ENCODE results near the gene CLSTN1.
A peak's percentile ranks its signal among the peaks of the same experiment; 100 is the strongest.

The CLSTN1 gene

DNA sequence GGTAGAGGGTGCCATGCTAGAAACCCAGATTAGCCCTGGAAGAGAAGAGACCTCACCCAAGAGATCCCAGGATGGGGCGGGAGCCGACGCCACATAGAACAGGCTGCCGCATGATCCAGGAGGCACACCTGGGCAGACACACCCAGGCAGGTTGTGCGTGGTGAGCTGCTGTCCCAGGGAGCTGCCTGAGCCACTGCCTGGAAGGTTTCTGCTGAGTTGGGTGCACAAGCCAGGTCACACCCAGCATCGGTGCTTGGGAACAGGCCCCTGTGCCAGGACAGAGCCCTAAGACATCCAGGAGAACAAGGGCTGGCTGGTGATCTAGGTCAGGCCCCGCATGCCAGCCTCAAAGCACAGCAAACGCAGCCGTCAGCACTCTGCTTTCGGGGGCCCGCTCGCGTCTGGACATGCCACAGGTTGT lies 46.1 kb upstream of the CLSTN1 start:
- no peak overlapping the region for H3K4me3 ChIP-seq (ENCODE audit: insufficient read length, low read depth)
- peaks cover 16% of the 10 kb centered on the region for H3K36me3 ChIP-seq (ENCODE audit: insufficient read depth, insufficient read length, low read length)
- TF ChIP-seq YY1 (IDR thresholded peaks at IDR 0.05; ENCODE audit: insufficient read depth, insufficient read length) (no peak), ZNF274 (IDR thresholded peaks at IDR 0.05; ENCODE audit: low read depth, low read length) (no peak), SUZ12 (IDR thresholded peaks at IDR 0.05; ENCODE audit: extremely low read depth, insufficient read depth, insufficient read length) (no peak)
- DNase-seq (ENCODE audit: low read depth, low spot score), result no peak
- H3K4me1 ChIP-seq (ENCODE audit: insufficient read depth, insufficient read length), result peaks cover 20% of the 10 kb centered on the region
- H3K9ac ChIP-seq (ENCODE audit: insufficient read length, low read depth), result no peak overlapping the region
- H3K9me3 ChIP-seq (ENCODE audit: insufficient read depth, low read length), result no peaks in the 10 kb centered on the region
- H3K27me3 ChIP-seq (ENCODE audit: insufficient read depth, insufficient read length), result no peaks in the 10 kb centered on the region

DNA sequence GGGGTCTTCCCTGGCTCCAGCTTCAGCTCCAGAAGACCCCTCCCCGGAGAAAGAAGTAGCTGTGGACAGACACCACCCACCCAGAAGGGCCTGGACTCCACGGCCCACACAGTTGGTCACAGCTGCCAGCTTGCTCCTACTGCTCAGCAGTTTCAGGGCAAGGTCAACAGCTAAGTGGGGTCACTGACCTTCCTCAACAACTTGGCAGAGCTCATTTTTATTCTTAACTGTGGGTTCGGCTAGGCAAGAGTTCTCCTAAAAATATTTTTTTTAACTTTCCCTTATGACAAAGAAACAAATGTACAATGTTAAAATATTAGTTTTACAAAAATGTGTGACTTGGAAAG lies 44.5 kb upstream of the CLSTN1 start:
- Histone ChIP-seq H3K27me3 (ENCODE audit: insufficient read depth, insufficient read length) (no peaks in the 10 kb centered on the region), H3K9me3 (ENCODE audit: insufficient read depth, low read length) (no peaks in the 10 kb centered on the region), H3K9ac (ENCODE audit: insufficient read length, low read depth) (no peak overlapping the region), H3K36me3 (ENCODE audit: insufficient read depth, insufficient read length, low read length) (peaks cover 16% of the 10 kb centered on the region), H3K4me3 (ENCODE audit: insufficient read length, low read depth) (no peak overlapping the region), H3K4me1 (ENCODE audit: insufficient read depth, insufficient read length) (peaks cover 22% of the 10 kb centered on the region)
- no peak for TF ChIP-seq SUZ12 (IDR thresholded peaks at IDR 0.05; ENCODE audit: extremely low read depth, insufficient read depth, insufficient read length)
- no peak for TF ChIP-seq ZNF274 (IDR thresholded peaks at IDR 0.05; ENCODE audit: low read depth, low read length)
- TF ChIP-seq YY1 (IDR thresholded peaks at IDR 0.05; ENCODE audit: insufficient read depth, insufficient read length), result no peak
- DNase-seq (ENCODE audit: low read depth, low spot score), result no peak

DNA sequence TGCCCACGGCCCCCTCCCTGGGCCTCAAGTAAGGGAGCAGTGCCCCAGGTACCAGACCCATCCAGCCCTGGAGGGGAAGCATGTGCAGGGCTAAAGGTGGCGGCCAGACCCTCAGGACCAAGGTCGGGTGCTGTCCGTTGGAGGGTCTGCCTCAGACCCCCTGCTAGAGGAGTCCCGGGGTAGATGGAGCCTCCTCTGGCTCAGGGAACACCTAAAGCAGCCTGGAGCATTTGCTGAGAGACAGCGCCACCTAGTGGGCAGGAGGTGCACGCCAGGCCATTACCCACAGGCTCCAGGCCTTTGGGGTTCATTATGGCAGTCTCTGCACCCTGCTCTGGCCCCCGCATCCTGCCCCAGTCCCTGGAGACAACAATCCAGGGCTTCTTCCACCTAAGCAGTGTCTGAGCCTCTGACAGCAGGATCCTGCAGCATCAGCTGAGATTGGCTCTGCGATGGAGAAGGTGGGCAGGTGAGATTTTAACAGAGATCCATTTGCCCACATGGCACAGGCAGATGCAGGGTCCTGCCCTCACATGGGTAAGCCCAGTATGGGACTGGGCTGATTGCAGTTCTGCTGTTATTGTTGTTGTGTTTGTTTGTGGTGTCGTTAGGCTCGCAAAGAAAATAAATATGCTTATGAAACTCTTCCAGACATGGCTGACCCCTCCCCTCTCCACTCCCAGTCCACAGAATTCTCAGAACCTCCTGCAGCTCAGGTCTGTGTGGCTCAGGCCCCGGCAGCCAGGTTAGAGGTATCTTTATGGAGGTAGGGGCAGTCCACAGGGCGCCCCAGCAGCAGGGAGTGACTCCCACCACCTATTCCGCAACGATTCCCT lies 43.9 kb upstream of the CLSTN1 start:
- peak; percentile 51 for DNase-seq (ENCODE audit: low read depth, low spot score)
- Histone ChIP-seq H3K4me1 (ENCODE audit: insufficient read depth, insufficient read length) (peaks cover 22% of the 10 kb centered on the region), H3K27me3 (ENCODE audit: insufficient read depth, insufficient read length) (no peaks in the 10 kb centered on the region), H3K9me3 (ENCODE audit: insufficient read depth, low read length) (no peaks in the 10 kb centered on the region), H3K4me3 (ENCODE audit: insufficient read length, low read depth) (no peak overlapping the region), H3K36me3 (ENCODE audit: insufficient read depth, insufficient read length, low read length) (peaks cover 16% of the 10 kb centered on the region), H3K9ac (ENCODE audit: insufficient read length, low read depth) (no peak overlapping the region)
- TF ChIP-seq YY1 (IDR thresholded peaks at IDR 0.05; ENCODE audit: insufficient read depth, insufficient read length) (no peak), ZNF274 (IDR thresholded peaks at IDR 0.05; ENCODE audit: low read depth, low read length) (no peak), SUZ12 (IDR thresholded peaks at IDR 0.05; ENCODE audit: extremely low read depth, insufficient read depth, insufficient read length) (no peak)

DNA sequence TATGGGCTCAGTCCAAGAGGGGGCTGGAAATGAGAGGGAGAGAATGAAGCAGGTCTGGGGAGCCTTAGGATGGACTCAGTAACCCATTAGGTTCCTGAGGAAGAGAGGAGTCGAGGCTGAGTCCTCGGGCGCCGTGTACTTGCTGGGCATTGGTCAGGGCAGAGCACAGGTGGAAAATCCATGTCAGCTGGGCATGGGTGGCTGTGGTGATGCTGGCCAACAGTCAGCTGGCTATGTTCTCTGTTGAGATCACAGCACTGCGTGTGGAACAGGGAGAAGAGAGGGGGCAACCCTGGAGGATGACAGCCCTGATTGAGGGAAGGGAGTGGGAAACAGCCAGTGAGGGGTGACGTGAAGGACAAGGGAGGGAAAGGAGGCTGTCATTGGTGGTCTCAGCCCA lies 43.1 kb upstream of the CLSTN1 start:
- TF ChIP-seq YY1 (IDR thresholded peaks at IDR 0.05; ENCODE audit: insufficient read depth, insufficient read length), result no peak
- no peak for TF ChIP-seq SUZ12 (IDR thresholded peaks at IDR 0.05; ENCODE audit: extremely low read depth, insufficient read depth, insufficient read length)
- no peak for TF ChIP-seq ZNF274 (IDR thresholded peaks at IDR 0.05; ENCODE audit: low read depth, low read length)
- DNase-seq (ENCODE audit: low read depth, low spot score), result no peak
- H3K4me3 ChIP-seq (ENCODE audit: insufficient read length, low read depth), result no peak overlapping the region
- H3K9ac ChIP-seq (ENCODE audit: insufficient read length, low read depth), result no peak overlapping the region
- H3K36me3 ChIP-seq (ENCODE audit: insufficient read depth, insufficient read length, low read length), result peaks cover 16% of the 10 kb centered on the region
- peaks cover 16% of the 10 kb centered on the region for H3K4me1 ChIP-seq (ENCODE audit: insufficient read depth, insufficient read length)
- no peaks in the 10 kb centered on the region for H3K27me3 ChIP-seq (ENCODE audit: insufficient read depth, insufficient read length)
- H3K9me3 ChIP-seq (ENCODE audit: insufficient read depth, low read length), result no peaks in the 10 kb centered on the region

DNA sequence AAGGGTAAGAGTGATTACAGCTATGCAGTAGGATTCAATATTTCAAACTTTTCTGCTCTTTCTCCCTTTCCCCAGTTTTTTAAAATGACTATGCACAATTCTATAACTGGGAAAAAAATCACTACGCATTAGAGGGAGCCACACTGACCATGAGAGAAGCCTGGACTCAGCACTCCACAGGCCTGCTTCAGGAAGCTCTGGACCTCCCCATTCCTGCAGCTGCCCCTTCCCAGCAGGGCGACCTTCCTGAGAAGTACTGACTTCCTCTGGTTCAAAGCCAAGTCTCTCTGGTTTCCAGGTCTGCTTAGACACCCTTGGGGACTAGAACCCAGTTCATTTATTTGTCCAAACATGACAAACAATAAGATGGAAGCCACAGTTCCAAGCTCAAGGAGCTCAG lies 42.0 kb upstream of the CLSTN1 start:
- no peaks in the 10 kb centered on the region for H3K9me3 ChIP-seq (ENCODE audit: insufficient read depth, low read length)
- no peak overlapping the region for H3K9ac ChIP-seq (ENCODE audit: insufficient read length, low read depth)
- peaks cover 15% of the 10 kb centered on the region for H3K4me1 ChIP-seq (ENCODE audit: insufficient read depth, insufficient read length)
- H3K4me3 ChIP-seq (ENCODE audit: insufficient read length, low read depth), result no peak overlapping the region
- peaks cover 16% of the 10 kb centered on the region for H3K36me3 ChIP-seq (ENCODE audit: insufficient read depth, insufficient read length, low read length)
- DNase-seq (ENCODE audit: low read depth, low spot score), result no peak
- TF ChIP-seq SUZ12 (IDR thresholded peaks at IDR 0.05; ENCODE audit: extremely low read depth, insufficient read depth, insufficient read length) (no peak), YY1 (IDR thresholded peaks at IDR 0.05; ENCODE audit: insufficient read depth, insufficient read length) (no peak), ZNF274 (IDR thresholded peaks at IDR 0.05; ENCODE audit: low read depth, low read length) (no peak)
- no peaks in the 10 kb centered on the region for H3K27me3 ChIP-seq (ENCODE audit: insufficient read depth, insufficient read length)

DNA sequence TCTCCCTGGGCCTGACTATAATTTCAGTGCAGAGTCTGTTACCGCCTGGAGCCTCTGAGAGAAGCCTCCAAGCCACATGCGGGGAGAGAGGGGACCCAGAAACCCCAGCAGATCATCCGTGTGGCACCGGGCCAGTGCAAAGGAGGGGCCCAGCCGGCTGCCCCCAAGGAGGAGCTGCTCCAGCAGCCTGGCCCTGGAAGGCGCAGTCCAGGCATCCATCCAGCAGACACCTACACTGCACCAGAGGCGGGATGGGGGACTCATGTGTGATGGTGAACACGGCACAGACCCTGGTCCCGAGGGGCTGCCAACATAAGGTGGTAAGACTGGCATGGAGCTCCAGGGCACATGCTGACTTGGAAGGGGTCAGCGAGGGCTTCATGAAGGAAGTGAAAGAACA lies 39.6 kb upstream of the CLSTN1 start:
- H3K4me1 ChIP-seq (ENCODE audit: insufficient read depth, insufficient read length), result peaks cover 19% of the 10 kb centered on the region
- H3K27me3 ChIP-seq (ENCODE audit: insufficient read depth, insufficient read length), result no peaks in the 10 kb centered on the region
- no peak overlapping the region for H3K4me3 ChIP-seq (ENCODE audit: insufficient read length, low read depth)
- H3K9me3 ChIP-seq (ENCODE audit: insufficient read depth, low read length), result no peaks in the 10 kb centered on the region
- no peak overlapping the region for H3K9ac ChIP-seq (ENCODE audit: insufficient read length, low read depth)
- TF ChIP-seq YY1 (IDR thresholded peaks at IDR 0.05; ENCODE audit: insufficient read depth, insufficient read length) (no peak), ZNF274 (IDR thresholded peaks at IDR 0.05; ENCODE audit: low read depth, low read length) (no peak), SUZ12 (IDR thresholded peaks at IDR 0.05; ENCODE audit: extremely low read depth, insufficient read depth, insufficient read length) (no peak)
- H3K36me3 ChIP-seq (ENCODE audit: insufficient read depth, insufficient read length, low read length), result peaks cover 8% of the 10 kb centered on the region
- no peak for DNase-seq (ENCODE audit: low read depth, low spot score)

DNA sequence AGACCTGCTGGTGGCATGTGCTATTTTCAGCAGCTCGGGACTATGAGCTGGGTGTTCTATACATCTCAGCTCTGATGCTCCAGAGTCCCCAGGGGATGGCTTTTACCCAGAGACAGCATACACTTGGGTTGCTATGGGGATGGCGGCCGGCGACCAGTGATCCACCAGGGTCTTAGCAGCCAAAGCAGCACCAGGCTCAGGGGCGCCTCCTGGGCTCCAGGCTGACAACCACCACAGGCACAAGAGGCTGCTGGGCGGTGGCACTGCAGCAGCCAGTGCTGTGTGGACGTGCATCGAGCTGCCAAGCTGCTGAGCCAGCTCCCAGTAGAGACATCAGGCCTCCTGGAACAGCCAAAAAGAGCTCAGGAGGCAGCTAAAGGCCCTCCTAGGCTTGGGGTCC lies 37.6 kb upstream of the CLSTN1 start:
- H3K9me3 ChIP-seq (ENCODE audit: insufficient read depth, low read length), result no peaks in the 10 kb centered on the region
- peaks cover 5% of the 10 kb centered on the region for H3K36me3 ChIP-seq (ENCODE audit: insufficient read depth, insufficient read length, low read length)
- no peak for TF ChIP-seq SUZ12 (IDR thresholded peaks at IDR 0.05; ENCODE audit: extremely low read depth, insufficient read depth, insufficient read length)
- no peak for TF ChIP-seq YY1 (IDR thresholded peaks at IDR 0.05; ENCODE audit: insufficient read depth, insufficient read length)
- no peak for TF ChIP-seq ZNF274 (IDR thresholded peaks at IDR 0.05; ENCODE audit: low read depth, low read length)
- DNase-seq (ENCODE audit: low read depth, low spot score), result no peak
- H3K4me3 ChIP-seq (ENCODE audit: insufficient read length, low read depth), result no peak overlapping the region
- H3K4me1 ChIP-seq (ENCODE audit: insufficient read depth, insufficient read length), result peaks cover 11% of the 10 kb centered on the region
- no peaks in the 10 kb centered on the region for H3K27me3 ChIP-seq (ENCODE audit: insufficient read depth, insufficient read length)
- no peak overlapping the region for H3K9ac ChIP-seq (ENCODE audit: insufficient read length, low read depth)
